Measurements from ENCODE around the gene APH1A. TPM values are rescaled to one million over a fixed set of nuclear protein-coding genes. Genes with fewer than 3 reads are reported as not detected.

The APH1A gene
- total and polyA plus RNA-seq, 9 of the 15 experiments (the other 6 are each of a cell fraction or from before 2014, with no cell fraction given): 5.6 to 123 (median 77.0) TPM

DNA sequence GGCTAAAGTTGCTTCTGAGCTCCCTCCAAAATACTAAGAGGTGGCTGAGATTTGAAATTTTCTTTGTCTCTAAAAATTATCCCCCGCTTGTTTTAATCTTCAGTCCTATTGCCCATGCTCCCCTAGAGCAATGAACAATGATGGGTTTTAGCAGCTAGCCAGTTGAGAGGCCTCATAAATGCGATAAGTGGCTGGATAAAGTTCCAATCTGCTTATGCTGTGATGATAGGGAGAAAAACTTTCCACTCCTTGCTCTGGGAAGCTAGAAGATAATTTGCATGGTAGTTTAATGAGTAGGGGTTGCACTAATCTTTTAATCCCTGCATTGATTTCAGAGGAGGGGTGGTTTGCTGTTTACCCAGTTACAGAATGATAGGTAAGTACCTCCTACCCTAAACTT, 42.9 kb upstream of the APH1A start:
- H3K4me3 ChIP-seq: no peak overlapping the region
- POLR2A ChIA-PET: interaction anchor here (0.6 to 1.5 kb wide), 4 partner anchors 10 to 143 kb away, joined by 3 to 6 read pairs (median 3); partner anchors contain the start of gene RPRD2
- BruUV-seq (replicated peaks): no TSS peak
- peaks cover 0 to 12% of the 10 kb centered on the region in 2 experiments; a peak in 2 of 5 replicates for H3K4me1 ChIP-seq (replicated peaks in 1 of 2; ENCODE audit: control insufficient read depth in 2 of 2, insufficient read depth in 2 of 2, low read length in 2 of 2)
- H3K4me2 ChIP-seq (ENCODE audit: insufficient read depth, low read length): no peak overlapping the region
- H3K36me3 ChIP-seq (ENCODE audit: control insufficient read depth, insufficient read depth, low read length): peaks cover 14% of the 10 kb centered on the region
- FAIRE-seq (no peak), ATAC-seq (no peak), DNase-seq (ENCODE audit: extremely low read depth in 1 of 4, low spot score in 3 of 4) (no peak)
- H3K9ac ChIP-seq (ENCODE audit: insufficient read depth in 1 of 2, low read depth in 2 of 2, low read length in 2 of 2): no peak overlapping the region
- no peaks in the 10 kb centered on the region for H3K9me3 ChIP-seq (replicated peaks; ENCODE audit: control insufficient read depth, insufficient read depth, low read depth, low read length)
- 0 out of 2 replicates have a peak, but pooled peaks cover 4% of the 10 kb centered on the region for H4K20me1 ChIP-seq (replicated peaks; ENCODE audit: control insufficient read depth, insufficient read depth, low read length)
- no peak overlapping the region for H3K27ac ChIP-seq (ENCODE audit: extremely low read depth, low read depth, low read length)
- no peak overlapping the region for H2AFZ ChIP-seq (ENCODE audit: low read depth, low read length)
- H3K27me3 ChIP-seq (ENCODE audit: control insufficient read depth in 2 of 2, insufficient read depth in 2 of 2, low read length in 2 of 2): no peaks in the 10 kb centered on the region
- H3K79me2 ChIP-seq (ENCODE audit: control insufficient read depth, insufficient read depth, low read length): no peaks in the 10 kb centered on the region
- CTCF ChIA-PET (ENCODE audit: low intra/inter-chr PET ratio): no interaction called here
- intact Hi-C loops (cut with micrococcal nuclease) (no loop called here), in situ Hi-C loops (cut with MboI) (no loop called here)
- no peaks in the 10 kb centered on the region for H3K9me1 ChIP-seq (ENCODE audit: control insufficient read depth, insufficient read depth, low read length)
- WGBS (ENCODE audit: insufficient coverage, low coverage, missing lambda C conversion rate): 23% methylated on average over 2 of the region's 2 CpGs
- TF ChIP-seq FOXP1 (CRISPR knock-in tag; IDR thresholded peaks at IDR 0.05) (no peak), RUNX1 (IDR thresholded peaks at IDR 0.05; ENCODE audit: low read depth) (no peak), EZH2 (IDR thresholded peaks at IDR 0.05; ENCODE audit: borderline replicate concordance, low read depth, low read length) (no peak), PPARD (CRISPR knock-in tag; IDR thresholded peaks at IDR 0.05) (no peak), ZBTB11 (CRISPR knock-in tag; IDR thresholded peaks at IDR 0.05) (no peak), PCBP2 (IDR thresholded peaks at IDR 0.05; ENCODE audit: low read depth, low read length, poor library complexity, severe bottlenecking) (no peak), EP400 (IDR thresholded peaks at IDR 0.05) (no peak), SRF (CRISPR knock-in tag; IDR thresholded peaks at IDR 0.05) (no peak), SETDB1 (IDR thresholded peaks at IDR 0.05; ENCODE audit: low read length) (no peak)
- TF ChIP-seq, protein P1, sequence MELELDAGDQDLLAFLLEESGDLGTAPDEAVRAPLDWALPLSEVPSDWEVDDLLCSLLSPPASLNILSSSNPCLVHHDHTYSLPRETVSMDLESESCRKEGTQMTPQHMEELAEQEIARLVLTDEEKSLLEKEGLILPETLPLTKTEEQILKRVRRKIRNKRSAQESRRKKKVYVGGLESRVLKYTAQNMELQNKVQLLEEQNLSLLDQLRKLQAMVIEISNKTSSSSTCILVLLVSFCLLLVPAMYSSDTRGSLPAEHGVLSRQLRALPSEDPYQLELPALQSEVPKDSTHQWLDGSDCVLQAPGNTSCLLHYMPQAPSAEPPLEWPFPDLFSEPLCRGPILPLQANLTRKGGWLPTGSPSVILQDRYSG (tag; conservative IDR thresholded peaks at IDR 0.05; ENCODE audit: low read depth): no peak
- TF ChIP-seq, protein P2, sequence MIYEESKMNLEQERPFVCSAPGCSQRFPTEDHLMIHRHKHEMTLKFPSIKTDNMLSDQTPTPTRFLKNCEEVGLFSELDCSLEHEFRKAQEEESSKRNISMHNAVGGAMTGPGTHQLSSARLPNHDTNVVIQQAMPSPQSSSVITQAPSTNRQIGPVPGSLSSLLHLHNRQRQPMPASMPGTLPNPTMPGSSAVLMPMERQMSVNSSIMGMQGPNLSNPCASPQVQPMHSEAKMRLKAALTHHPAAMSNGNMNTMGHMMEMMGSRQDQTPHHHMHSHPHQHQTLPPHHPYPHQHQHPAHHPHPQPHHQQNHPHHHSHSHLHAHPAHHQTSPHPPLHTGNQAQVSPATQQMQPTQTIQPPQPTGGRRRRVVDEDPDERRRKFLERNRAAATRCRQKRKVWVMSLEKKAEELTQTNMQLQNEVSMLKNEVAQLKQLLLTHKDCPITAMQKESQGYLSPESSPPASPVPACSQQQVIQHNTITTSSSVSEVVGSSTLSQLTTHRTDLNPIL (CRISPR knock-in tag; IDR thresholded peaks at IDR 0.05): no peak
- TF ChIP-seq, protein P3, sequence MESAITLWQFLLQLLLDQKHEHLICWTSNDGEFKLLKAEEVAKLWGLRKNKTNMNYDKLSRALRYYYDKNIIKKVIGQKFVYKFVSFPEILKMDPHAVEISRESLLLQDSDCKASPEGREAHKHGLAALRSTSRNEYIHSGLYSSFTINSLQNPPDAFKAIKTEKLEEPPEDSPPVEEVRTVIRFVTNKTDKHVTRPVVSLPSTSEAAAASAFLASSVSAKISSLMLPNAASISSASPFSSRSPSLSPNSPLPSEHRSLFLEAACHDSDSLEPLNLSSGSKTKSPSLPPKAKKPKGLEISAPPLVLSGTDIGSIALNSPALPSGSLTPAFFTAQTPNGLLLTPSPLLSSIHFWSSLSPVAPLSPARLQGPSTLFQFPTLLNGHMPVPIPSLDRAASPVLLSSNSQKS (CRISPR knock-in tag; IDR thresholded peaks at IDR 0.05): no peak
- TF ChIP-seq, protein P4, sequence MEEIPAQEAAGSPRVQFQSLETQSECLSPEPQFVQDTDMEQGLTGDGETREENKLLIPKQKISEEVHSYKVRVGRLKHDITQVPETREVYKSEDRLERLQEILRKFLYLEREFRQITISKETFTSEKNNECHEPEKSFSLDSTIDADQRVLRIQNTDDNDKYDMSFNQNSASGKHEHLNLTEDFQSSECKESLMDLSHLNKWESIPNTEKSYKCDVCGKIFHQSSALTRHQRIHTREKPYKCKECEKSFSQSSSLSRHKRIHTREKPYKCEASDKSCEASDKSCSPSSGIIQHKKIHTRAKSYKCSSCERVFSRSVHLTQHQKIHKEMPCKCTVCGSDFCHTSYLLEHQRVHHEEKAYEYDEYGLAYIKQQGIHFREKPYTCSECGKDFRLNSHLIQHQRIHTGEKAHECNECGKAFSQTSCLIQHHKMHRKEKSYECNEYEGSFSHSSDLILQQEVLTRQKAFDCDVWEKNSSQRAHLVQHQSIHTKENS (CRISPR knock-in tag; IDR thresholded peaks at IDR 0.05): no peak

Data from K562 (cell line).